Stimulated activated CD8-positive, alpha-beta memory T cell treated with anti-CD3 and anti-CD28 coated beads, Interleukin-4, amount 100 ng/mL, for 1 hour (primary cell): ENCODE results near the gene ATP6V0E2.

ENCODE experiments used
- DNase-seq, 2 donors: peaks; one replicate each; pipeline ENCODE4 v3.0.0-alpha.2; 2020; ENCODE audit warnings: low read depth in 2 of 2, low spot score in 1 of 2

Gene ATP6V0E2

GRCh38 chr7:149861728-149862045 is 12.1 kb upstream of the ATP6V0E2 start:
- DNase-seq, result no peak

GRCh38 chr7:149862156-149862555 is 11.6 kb upstream of the ATP6V0E2 start:
- DNase-seq, result no peak

GRCh38 chr7:149863500-149863899 is 10.3 kb upstream of the ATP6V0E2 start:
- no peak for DNase-seq

GRCh38 chr7:149864023-149864422 is 9.7 kb upstream of the ATP6V0E2 start:
- no peak for DNase-seq

- DNase-seq, result no peak
Observed at GRCh38 chr7:149864751-149865150, 9.0 kb upstream of the ATP6V0E2 start.

GRCh38 chr7:149865437-149865836 is 8.3 kb upstream of the ATP6V0E2 start:
- DNase-seq, result no peak

GRCh38 chr7:149866139-149866778 is 7.5 kb upstream of the ATP6V0E2 start:
- no peak for DNase-seq

- DNase-seq, result no peak
Observed at GRCh38 chr7:149866779-149867447, 6.9 kb upstream of the ATP6V0E2 start.

GRCh38 chr7:149867762-149868622 is 5.8 kb upstream of the ATP6V0E2 start:
- DNase-seq, result no peak

- DNase-seq, result no peak
Observed at GRCh38 chr7:149868623-149869290, 5.0 kb upstream of the ATP6V0E2 start.

- no peak for DNase-seq
Observed at GRCh38 chr7:149869291-149869650, 4.5 kb upstream of the ATP6V0E2 start.

- no peak for DNase-seq
Observed at GRCh38 chr7:149869867-149870266, 3.9 kb upstream of the ATP6V0E2 start.

GRCh38 chr7:149870274-149870673 is 3.5 kb upstream of the ATP6V0E2 start:
- no peak for DNase-seq

GRCh38 chr7:149870701-149871483 is 2.9 kb upstream of the ATP6V0E2 start:
- no peak for DNase-seq

- no peak for DNase-seq
Observed at GRCh38 chr7:149871576-149871975, 2.2 kb upstream of the ATP6V0E2 start.

- DNase-seq, result no peak
Observed at GRCh38 chr7:149872419-149873073, 1.2 kb upstream of the ATP6V0E2 start.

GRCh38 chr7:149873970-149874643 is 338 bp downstream of the ATP6V0E2 start:
- no peak for DNase-seq

GRCh38 chr7:149874644-149875028 is 867 bp downstream of the ATP6V0E2 start:
- no peak for DNase-seq

GRCh38 chr7:149875396-149875795 is 1.6 kb downstream of the ATP6V0E2 start:
- DNase-seq, result no peak
